Mesothelial cell of epicardium (in vitro differentiated cells): ENCODE data around the gene THSD4. TPM values are rescaled to one million over a fixed set of nuclear protein-coding genes. Genes with fewer than 3 reads are reported as not detected.
A peak's percentile ranks its signal among the peaks of the same experiment; 100 is the strongest.

Source experiments
- DNase-seq, 2 experiments: peaks; one replicate each; pipeline ENCODE4 v3.0.0; 2021; ENCODE audit warnings: low spot score in 2 of 2; ENCODE audit not compliant: unreplicated experiment in 2 of 2
- H3K27ac Mint-ChIP-seq: 2 replicates; pipeline ENCODE4 v1.8.0; 2021; ENCODE audit warnings: mixed read lengths
- H3K27me3 Mint-ChIP-seq: 2 replicates; pipeline ENCODE4 v1.8.0; 2021; ENCODE audit warnings: low read depth, mixed read lengths
- H3K36me3 Mint-ChIP-seq: 2 replicates; pipeline ENCODE4 v1.8.0; 2021; ENCODE audit warnings: mixed read lengths
- H3K4me1 Mint-ChIP-seq: 2 replicates; pipeline ENCODE4 v1.8.0; 2021; ENCODE audit warnings: mixed read lengths
- H3K4me3 Mint-ChIP-seq: 2 replicates; pipeline ENCODE4 v1.8.0; 2021; ENCODE audit warnings: mild to moderate bottlenecking, moderate library complexity, mixed read lengths
- H3K9me3 Mint-ChIP-seq: 2 replicates; pipeline ENCODE4 v1.8.0; 2021; ENCODE audit warnings: mixed read lengths
- CTCF ChIP-seq: fragments of 200-600 bp; sonication (generic); IDR thresholded peaks from one replicate; pipeline ENCODE4 v1.5.0; 2021; ENCODE audit warnings: antibody characterized with exemption; ENCODE audit not compliant: unreplicated experiment
- total RNA-seq: library from RNA; stranded (reverse); gene quantifications from 3 replicates; pipeline ENCODE4 v1.2.1, GENCODE V29; 2021

THSD4 gene
- total RNA-seq, 1 donor from 2014 or later, result 93.9 TPM

DNA sequence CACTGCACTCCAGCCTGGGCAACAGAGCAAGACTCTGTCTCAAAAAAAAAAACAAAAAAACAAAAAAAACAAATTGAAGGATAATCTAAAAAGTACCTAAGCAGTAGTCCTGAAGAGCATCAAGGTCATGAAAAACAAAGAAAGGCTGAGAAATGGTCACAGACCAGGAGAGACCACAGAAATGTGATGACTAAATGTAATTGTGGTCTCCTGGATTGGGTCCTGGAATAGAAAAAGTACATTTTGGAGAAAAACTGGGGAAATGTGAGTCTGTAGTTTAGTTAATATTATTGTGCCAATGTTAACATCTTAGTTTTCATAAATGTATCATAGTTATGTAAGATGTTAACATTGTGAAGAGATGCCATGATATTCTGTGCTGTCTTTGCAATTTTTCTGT is 427.6 kb downstream of the THSD4 start:
- H3K27ac Mint-ChIP-seq, result no peak overlapping the region
- no peaks in the 10 kb centered on the region for H3K27me3 Mint-ChIP-seq

DNA sequence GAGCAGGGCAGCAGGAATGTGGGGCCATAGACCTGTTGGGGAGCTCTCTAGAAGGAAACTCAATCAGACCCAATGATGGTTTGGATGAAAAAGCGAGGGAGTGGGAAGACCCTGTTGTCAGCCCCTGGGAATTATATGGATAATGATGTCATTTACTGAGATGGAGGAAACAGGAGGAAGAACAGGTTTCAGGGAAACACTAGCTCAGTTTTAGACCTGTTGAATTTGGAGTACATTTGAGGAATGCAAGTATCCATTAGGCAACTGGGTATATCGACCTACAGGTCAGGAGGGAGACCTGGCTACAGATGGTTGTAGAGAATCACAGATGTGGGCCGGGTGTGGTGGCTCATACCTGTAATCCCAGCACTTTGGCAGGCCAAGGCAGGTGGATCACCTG is 428.1 kb downstream of the THSD4 start:
- Mint-ChIP-seq H3K27ac (no peak overlapping the region), H3K27me3 (no peaks in the 10 kb centered on the region), H3K36me3 (peaks cover 6% of the 10 kb centered on the region), H3K4me3 (no peak overlapping the region), H3K4me1 (peaks cover 35% of the 10 kb centered on the region), H3K9me3 (peaks cover 4% of the 10 kb centered on the region)
- DNase-seq, result no peak
- no peak for TF ChIP-seq CTCF

More for the DNA sequence above, 427.6 kb downstream of the THSD4 start:
- Mint-ChIP-seq H3K4me1 (peaks cover 29% of the 10 kb centered on the region), H3K36me3 (peaks cover 6% of the 10 kb centered on the region), H3K4me3 (no peak overlapping the region), H3K9me3 (peaks cover 4% of the 10 kb centered on the region)
- TF ChIP-seq CTCF, result no peak
- no peak for DNase-seq

- no peak for DNase-seq
- Mint-ChIP-seq H3K4me3 (no peak overlapping the region), H3K9me3 (peaks cover 4% of the 10 kb centered on the region), H3K27me3 (no peaks in the 10 kb centered on the region), H3K4me1 (peaks cover 45% of the 10 kb centered on the region), H3K36me3 (peaks cover 3% of the 10 kb centered on the region), H3K27ac (no peak overlapping the region)
- TF ChIP-seq CTCF, result no peak
Measured at GRCh38 chr15:71545223-71545760, 430.0 kb downstream of the THSD4 start.

DNA sequence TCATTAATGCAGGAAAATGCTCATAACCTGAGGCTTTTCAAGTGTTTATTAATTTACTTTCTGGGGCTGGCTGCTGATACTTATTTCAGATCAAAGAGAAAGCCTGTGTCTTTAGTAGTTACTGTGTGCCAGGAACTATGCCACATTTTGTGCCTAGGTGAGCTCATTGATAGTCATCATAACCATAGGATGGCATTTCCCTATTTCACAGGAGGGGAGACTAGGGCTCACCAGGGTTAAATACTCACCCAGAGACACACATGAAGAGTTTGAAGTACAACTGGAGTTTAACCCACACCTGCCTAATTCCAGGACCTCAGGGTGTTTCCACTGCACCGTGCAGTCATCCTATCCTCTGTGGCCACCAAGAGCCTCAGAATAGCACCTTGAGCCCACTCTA is 430.7 kb downstream of the THSD4 start:
- TF ChIP-seq CTCF, result no peak
- Mint-ChIP-seq H3K4me3 (no peak overlapping the region), H3K9me3 (peaks cover 4% of the 10 kb centered on the region), H3K4me1 (peaks cover 45% of the 10 kb centered on the region), H3K27ac (no peak overlapping the region), H3K36me3 (peaks cover 3% of the 10 kb centered on the region), H3K27me3 (no peaks in the 10 kb centered on the region)
- no peak for DNase-seq

DNA sequence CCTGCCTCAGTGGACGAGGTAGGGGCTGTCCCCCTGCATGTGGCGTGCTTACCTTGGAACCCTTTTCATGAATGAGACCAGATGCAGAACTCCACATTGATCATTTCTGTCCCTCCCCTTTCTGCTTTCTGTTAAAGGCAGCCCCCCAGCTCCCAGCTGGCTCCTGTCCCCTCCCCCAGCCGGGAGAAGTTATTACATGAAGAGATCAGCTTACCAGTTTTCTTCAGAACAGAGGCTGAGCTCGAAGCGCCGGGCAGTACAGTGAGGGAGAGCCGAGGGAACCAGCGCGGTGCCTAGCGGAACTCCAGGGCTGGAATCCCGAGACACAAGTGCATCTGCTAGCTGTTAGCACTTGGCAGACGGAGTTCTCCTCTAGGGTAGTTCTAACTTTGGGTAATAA is 431.7 kb downstream of the THSD4 start:
- H3K27me3 Mint-ChIP-seq, result no peaks in the 10 kb centered on the region

More for the DNA sequence above, 431.7 kb downstream of the THSD4 start:
- Mint-ChIP-seq H3K36me3 (peaks cover 3% of the 10 kb centered on the region), H3K27ac (peak overlapping the region; percentile 66), H3K9me3 (peaks cover 4% of the 10 kb centered on the region), H3K4me3 (peak overlapping the region; percentile 44), H3K4me1 (peaks cover 42% of the 10 kb centered on the region)
- TF ChIP-seq CTCF, result no peak
- peak in 1 of 2 experiments; percentile 50 for DNase-seq
